Measurements from ENCODE around the gene MBD3. TPM values are rescaled to one million over a fixed set of nuclear protein-coding genes. Genes with fewer than 3 reads are reported as not detected.
"Not testable (repeated sequence)": the region's sequence is repeated elsewhere in the genome, so short reads cannot be mapped to it uniquely, and the experiment has no call there.

Gene MBD3
- total RNA-seq: 119 and 194 TPM in 2 replicates

DNA sequence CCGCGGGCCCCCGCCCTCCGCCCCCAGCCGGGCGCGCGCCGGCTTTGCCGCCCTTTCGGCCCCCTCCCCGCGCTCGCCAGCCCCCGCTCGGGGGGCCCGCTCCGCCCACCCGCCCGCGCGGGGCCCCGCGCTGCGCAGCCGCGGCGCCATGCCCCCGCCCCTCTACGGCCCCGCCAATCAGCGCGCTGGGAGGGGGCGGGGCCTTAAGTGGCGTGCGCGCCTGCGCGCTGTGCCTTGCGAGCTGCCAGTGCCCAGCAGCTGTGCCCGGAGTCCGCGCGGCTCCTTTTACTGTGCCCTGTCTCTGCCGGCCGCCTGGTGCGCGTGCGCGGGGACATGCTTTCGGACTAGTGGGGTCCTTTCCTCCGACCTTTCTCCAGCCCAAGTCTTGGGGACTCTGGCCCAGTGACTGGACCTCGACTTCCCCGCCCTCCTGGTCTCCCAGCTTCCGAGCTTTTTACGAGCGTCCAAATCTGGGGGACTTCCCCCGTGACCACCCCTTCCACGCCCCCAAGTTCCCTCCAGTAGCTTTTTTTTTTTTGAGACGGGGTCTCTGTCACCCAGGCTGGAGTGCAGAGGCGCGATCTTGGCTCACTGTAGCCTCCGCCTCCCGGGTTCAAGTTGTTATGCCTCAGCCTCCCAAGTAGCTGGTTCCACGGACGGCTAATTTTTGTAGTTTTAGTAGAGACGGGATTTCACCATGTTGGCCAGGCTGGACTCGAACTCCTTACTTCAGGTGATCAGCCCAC lies at the start of gene MBD3:
TSS of gene MBD3 (minus strand) at position 111 of the 746 bp plus-strand sequence. CDS start 234 bp downstream, outside the sequence.
- peak; percentile 97 for DNase-seq

- DNase-seq: not testable (repeated sequence)
These were observed 48.3 kb upstream of the MBD3 start for GRCh38 chr19:1640893-1641448.

DNA sequence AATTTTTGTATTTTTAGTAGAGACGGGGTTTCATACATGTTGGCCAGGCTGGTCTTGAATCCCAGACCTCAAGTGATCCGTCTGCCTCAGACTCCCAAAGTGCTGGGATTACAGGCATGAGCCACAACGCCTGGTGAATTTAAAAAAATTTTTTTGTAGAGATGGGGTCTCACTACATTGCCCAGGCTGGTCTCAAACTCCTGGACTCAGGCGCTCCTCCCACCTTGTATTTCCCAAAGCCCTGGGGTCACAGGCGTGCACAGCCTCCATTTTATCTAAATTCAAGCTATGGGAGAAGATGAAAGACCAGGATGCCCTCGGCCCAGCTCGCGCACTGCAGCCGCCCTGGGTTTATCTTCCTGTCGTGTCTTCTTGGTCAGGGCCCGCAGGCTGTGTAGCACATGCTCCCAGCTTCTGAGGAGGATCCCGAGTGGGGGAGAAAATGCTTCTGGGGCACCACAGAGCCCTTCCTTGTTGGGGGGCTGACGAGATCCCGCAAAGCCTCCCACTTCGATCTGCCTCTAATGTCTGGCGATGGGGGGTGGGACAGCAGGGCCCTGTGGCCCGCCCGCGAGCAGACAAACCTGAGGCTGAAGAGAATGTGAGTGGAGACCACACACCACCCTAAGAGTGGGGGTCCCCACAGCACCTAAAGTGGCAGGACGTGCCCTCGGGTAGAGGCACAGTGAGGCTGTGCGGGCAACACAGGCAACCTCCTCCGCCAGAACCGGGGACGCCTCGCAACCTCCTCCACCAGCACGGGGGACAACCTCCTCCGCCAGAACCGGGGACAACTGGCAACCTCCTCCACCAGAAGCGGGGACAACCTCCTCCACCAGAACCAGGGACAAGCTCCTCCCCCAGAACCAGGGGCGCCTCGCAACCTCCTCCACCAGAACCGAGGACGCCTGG lies 43.9 kb upstream of the MBD3 start:
- no peak for DNase-seq

DNA sequence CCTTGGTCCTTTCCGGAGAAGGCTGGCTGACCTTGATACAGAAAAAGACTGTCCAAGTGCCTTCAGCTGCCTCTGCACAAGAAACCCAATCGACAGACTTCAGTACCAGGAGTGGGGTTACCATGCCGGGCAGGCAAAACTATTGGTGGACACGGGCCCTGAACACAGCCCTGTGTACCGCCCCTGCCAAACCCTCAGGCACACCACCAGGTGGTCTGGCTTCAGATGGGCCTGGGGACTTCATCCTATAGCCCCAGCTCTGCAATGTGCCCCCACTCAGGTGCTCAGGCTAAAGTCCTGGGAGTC lies 42.2 kb upstream of the MBD3 start:
- DNase-seq: no peak

GRCh38 chr19:1634242-1634937 lies 41.7 kb upstream of the MBD3 start:
- DNase-seq: no peak

GRCh38 chr19:1633269-1633826 lies 40.7 kb upstream of the MBD3 start:
- no peak for DNase-seq

DNA sequence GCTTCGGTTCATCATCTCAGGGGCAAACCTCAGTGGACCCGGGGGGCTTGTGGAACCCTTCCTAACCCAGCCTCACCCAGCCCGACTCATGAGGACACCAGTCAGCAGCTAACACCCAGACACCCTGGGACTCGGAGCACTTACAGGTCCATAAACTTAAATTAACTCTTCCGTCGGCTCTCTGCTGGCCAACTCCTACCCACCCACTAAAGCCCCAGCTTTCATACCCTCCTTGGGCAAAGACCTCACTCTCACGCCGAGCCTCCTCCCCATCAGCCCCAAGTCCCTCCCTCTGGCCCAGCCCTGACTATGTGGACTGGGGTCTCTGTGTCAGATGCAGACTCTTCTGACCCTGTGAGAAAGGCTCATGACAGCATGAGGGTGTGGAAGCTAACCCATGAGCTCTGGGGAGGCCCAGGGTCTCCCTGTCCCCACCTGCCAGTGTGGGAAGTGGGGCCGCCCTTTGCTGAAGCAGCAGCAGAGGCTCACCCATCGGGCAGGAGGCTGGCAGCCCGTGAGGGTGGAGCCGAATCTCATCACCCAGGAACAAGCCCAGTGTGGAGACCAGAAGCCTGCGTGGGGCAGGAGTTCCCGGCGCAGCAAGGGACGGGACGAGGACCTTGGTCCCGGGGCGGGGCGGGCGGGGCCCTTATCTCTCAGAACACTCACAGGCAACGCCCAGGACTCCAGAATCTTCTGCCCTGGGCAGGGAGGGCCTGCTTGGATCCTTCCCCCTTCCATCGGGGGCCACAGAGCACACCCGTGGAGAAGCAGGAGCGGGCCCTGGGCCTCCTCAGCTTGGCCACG lies 40.0 kb upstream of the MBD3 start:
- no peak for DNase-seq

GRCh38 chr19:1631557-1632100 lies 39.0 kb upstream of the MBD3 start:
- no peak for DNase-seq

DNA sequence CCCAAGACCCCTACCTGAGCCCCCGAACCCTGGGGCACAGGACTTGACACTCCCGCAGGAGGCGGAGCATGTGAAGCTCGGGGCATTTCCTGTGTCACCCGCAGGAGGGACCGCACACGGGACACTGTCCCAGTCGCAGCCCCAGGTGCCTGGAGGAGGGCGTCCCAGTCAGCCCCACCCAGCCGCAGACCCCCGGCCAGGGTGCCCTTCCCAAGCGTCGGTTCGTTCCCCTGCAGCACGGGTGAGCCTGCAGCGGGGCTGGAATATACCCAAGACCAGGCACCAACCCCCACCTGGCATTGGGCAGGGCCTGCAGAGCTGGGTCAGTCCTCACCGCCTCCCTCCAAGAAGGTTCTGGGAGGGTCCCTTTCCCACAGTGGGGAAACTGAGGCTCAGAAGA lies 38.1 kb upstream of the MBD3 start:
- DNase-seq: no peak

- DNase-seq: no peak
These were observed 37.3 kb upstream of the MBD3 start for GRCh38 chr19:1630012-1630411.

DNA sequence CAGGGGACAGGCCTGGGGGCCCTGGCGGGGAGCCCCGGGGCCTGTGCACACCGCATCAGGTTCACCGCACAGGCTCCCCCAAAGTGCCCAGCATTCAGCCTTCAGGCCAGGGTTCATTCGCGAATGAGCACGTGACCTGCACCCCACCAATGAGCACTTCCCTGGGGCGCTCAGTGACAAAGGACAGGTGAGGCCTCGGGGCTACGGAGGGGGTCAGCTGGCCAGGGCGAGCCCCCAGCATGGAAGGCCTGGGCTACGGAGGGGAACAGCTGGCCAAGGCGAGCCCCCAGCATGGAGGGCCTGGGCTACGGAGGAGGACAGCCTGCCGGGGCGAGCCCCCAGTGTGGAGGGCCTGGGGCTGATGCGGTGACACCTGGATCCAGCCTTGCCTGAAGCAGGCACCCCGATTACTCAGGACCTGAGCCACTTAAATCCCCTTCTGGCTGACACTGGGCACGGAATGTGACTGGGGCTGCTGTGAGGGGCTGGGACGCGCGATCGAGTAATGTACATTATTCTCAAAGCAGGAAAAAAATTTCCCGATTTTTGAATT lies 36.7 kb upstream of the MBD3 start:
- no peak for DNase-seq

DNA sequence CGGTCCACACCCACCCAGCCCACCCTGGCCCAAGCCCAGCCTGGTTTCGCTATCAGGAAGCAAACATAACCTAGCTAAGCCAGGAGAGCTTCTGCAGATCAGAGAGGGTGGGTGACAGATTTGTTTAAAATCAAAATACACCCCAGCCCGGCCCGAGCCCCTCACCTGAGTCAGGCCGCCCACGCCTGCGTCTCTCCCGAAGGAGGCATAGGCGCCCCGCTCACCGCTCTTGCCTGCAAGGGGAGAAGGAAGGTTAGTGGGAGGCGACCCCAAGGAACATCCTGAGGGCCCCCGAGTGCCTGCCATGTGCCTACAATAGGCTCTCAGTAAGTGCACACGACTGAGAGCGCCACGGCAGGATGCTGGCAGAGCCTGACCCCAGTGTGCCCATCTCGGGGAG lies 34.5 kb upstream of the MBD3 start:
- no peak for DNase-seq

GRCh38 chr19:1626417-1627010 lies 33.8 kb upstream of the MBD3 start:
- DNase-seq: no peak

GRCh38 chr19:1624458-1624857 lies 31.8 kb upstream of the MBD3 start:
- DNase-seq: peak; percentile 89

GRCh38 chr19:1622541-1622940 lies 29.9 kb upstream of the MBD3 start:
- no peak for DNase-seq

GRCh38 chr19:1622007-1622406 lies 29.3 kb upstream of the MBD3 start:
- no peak for DNase-seq

DNA sequence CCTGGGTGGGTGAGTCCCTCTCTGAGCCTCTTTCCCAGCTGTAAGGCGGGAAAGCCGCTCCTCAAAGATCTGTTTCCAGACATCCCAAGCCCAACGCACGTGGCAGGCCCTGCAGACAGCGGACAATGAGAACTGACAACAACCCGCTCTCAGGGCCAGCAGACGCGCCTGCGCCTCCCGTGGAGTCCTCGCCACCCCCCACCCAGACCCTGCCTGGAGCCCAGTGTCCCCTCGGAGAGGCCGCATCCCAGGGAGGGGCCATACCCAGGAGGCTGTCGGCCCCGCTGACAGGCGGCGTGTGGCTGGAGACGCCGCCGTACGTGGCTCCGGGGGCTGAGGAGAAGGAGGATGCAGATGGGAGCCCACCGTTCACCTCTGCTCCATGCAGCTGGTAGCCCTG lies 28.9 kb upstream of the MBD3 start:
- DNase-seq: no peak

GRCh38 chr19:1621021-1621420 lies 28.4 kb upstream of the MBD3 start:
- DNase-seq: no peak

DNA sequence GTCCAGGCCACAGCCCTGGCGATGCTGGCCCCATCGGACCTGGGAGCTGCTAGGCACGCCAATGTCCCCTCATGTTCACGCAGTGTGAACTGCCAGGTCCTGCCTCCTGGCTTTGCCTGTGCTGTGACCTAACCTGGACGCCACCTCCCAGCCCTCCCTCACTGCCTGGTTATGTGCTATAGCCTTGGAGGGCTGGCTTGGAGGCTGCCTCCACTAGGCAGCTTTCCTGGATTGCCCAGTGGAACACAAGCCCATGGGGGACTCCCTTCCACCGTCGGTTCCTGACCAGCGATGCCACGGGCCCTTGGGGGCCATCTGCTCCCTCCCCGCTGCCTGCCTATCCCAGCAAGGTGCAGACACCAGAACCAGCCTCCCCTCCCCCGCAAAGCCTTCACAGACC lies 27.8 kb upstream of the MBD3 start:
- DNase-seq: no peak

DNA sequence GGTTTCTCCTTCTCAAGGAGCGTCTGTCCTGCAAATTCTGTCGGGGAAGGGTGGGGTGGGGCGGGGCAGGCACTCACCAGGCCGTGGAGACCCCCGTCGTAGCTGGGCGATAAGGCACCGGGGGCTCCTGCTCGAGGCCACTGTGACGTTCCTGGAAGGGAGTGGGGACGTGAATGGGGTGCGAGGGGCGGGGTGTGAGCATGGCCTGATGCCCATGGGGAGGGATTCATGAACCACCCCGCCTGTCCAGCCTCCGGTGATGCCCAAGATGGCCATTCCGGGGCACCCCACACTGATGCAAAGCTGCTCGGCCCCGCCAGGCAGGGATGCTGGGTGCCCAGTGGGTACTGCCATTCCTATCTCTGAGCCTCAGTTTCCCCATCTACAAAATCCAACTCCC lies 27.0 kb upstream of the MBD3 start:
- DNase-seq: no peak

DNA sequence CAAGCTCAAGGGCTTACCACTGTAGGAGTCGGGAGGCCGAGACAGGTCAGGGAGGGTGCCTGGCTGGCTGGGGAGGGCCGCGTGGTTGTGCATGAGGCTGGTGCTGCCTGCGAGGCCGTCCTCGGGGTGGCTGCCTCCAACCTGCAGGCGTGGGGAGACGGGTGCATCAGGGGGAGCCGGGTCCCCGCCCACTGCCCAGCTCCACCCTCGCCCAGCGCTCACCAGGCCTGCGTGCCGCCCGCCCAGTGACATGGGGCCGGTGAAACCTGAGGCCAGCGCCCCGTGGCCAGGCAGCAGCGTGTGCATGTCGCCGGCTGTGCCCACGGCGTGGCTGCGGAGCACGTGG lies 26.4 kb upstream of the MBD3 start:
- DNase-seq: no peak

Measured in dermis blood vessel endothelial cell (primary cell).